ENCODE results near the gene DUT.
A peak's percentile ranks its signal among the peaks of the same experiment; 100 is the strongest.

DNA sequence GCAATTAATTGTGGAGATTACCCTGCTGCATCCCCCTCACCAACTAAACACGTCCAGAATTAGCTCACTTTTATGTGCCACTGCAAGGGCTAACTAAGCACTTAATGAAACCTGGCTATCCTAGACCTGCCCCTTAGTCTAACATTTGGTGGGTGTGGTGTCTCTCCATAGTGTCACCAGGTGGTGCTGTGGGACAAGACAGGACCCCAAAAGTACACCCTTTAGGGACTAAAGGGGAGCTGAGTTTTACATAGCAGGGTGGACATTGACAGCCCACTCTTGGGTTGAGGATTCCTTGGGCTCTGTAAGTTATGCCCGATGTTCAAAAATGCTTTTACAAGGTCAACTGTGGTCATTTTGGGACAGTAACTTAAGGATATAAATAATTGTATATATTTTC lies 5.7 kb downstream of the DUT start:
- TF ChIP-seq, protein P1, sequence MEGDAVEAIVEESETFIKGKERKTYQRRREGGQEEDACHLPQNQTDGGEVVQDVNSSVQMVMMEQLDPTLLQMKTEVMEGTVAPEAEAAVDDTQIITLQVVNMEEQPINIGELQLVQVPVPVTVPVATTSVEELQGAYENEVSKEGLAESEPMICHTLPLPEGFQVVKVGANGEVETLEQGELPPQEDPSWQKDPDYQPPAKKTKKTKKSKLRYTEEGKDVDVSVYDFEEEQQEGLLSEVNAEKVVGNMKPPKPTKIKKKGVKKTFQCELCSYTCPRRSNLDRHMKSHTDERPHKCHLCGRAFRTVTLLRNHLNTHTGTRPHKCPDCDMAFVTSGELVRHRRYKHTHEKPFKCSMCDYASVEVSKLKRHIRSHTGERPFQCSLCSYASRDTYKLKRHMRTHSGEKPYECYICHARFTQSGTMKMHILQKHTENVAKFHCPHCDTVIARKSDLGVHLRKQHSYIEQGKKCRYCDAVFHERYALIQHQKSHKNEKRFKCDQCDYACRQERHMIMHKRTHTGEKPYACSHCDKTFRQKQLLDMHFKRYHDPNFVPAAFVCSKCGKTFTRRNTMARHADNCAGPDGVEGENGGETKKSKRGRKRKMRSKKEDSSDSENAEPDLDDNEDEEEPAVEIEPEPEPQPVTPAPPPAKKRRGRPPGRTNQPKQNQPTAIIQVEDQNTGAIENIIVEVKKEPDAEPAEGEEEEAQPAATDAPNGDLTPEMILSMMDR (IDR thresholded peaks at IDR 0.05): peak; percentile 43
- TF ChIP-seq ZFX (IDR thresholded peaks at IDR 0.05; ENCODE audit: borderline replicate concordance): no peak
